ENCODE measurements around the gene MORN5. TPM values are rescaled to one million over a fixed set of nuclear protein-coding genes. Genes with fewer than 3 reads are reported as not detected.

Gene MORN5
- total and polyA plus RNA-seq, 4 donors, result not detected

- TF ChIP-seq, protein P1, sequence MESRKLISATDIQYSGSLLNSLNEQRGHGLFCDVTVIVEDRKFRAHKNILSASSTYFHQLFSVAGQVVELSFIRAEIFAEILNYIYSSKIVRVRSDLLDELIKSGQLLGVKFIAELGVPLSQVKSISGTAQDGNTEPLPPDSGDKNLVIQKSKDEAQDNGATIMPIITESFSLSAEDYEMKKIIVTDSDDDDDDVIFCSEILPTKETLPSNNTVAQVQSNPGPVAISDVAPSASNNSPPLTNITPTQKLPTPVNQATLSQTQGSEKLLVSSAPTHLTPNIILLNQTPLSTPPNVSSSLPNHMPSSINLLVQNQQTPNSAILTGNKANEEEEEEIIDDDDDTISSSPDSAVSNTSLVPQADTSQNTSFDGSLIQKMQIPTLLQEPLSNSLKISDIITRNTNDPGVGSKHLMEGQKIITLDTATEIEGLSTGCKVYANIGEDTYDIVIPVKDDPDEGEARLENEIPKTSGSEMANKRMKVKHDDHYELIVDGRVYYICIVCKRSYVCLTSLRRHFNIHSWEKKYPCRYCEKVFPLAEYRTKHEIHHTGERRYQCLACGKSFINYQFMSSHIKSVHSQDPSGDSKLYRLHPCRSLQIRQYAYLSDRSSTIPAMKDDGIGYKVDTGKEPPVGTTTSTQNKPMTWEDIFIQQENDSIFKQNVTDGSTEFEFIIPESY (IDR thresholded peaks at IDR 0.05), result no peak
- TF ChIP-seq, protein P2, sequence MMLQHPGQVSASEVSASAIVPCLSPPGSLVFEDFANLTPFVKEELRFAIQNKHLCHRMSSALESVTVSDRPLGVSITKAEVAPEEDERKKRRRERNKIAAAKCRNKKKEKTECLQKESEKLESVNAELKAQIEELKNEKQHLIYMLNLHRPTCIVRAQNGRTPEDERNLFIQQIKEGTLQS (IDR thresholded peaks at IDR 0.05), result no peak
- TF ChIP-seq FOXA1 (IDR thresholded peaks at IDR 0.05), result no peak
These were observed 54.8 kb downstream of the MORN5 start (continued) for GRCh38 chr9:122214507-122214906.

- H3K36me3 ChIP-seq (ENCODE audit: control insufficient read depth in 4 of 4, insufficient read depth in 3 of 4, low read depth in 1 of 4, low read length in 3 of 4), result no peaks in the 10 kb centered on the region
- DNase-seq (ENCODE audit: low spot score), result no peak
- TF ChIP-seq, protein P3, sequence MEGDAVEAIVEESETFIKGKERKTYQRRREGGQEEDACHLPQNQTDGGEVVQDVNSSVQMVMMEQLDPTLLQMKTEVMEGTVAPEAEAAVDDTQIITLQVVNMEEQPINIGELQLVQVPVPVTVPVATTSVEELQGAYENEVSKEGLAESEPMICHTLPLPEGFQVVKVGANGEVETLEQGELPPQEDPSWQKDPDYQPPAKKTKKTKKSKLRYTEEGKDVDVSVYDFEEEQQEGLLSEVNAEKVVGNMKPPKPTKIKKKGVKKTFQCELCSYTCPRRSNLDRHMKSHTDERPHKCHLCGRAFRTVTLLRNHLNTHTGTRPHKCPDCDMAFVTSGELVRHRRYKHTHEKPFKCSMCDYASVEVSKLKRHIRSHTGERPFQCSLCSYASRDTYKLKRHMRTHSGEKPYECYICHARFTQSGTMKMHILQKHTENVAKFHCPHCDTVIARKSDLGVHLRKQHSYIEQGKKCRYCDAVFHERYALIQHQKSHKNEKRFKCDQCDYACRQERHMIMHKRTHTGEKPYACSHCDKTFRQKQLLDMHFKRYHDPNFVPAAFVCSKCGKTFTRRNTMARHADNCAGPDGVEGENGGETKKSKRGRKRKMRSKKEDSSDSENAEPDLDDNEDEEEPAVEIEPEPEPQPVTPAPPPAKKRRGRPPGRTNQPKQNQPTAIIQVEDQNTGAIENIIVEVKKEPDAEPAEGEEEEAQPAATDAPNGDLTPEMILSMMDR (IDR thresholded peaks at IDR 0.05; ENCODE audit: low read depth, low read length, missing input control), result no peak
- H3K9ac ChIP-seq (ENCODE audit: low read depth in 1 of 2, low read length in 2 of 2), result no peak overlapping the region
- peaks cover 0 to 2% (median 0%) of the 10 kb centered on the region in 4 donors for H3K9me3 ChIP-seq (ENCODE audit: control insufficient read depth in 4 of 4, low read length in 3 of 4)
- no peak overlapping the region for H3K4me3 ChIP-seq (ENCODE audit: low read depth in 1 of 3, low read length in 3 of 3)
- no peak overlapping the region for H3K27ac ChIP-seq (ENCODE audit: low read depth in 1 of 2, low read length in 2 of 2)
- peaks cover 0 to 31% (median 16%) of the 10 kb centered on the region in 4 donors for H3K27me3 ChIP-seq (ENCODE audit: control insufficient read depth in 4 of 4, insufficient read depth in 4 of 4, low read length in 3 of 4)
- peaks cover 6 to 22% (median 18%) of the 10 kb centered on the region in 4 donors for H3K4me1 ChIP-seq (ENCODE audit: control insufficient read depth in 4 of 4, insufficient read depth in 4 of 4, low read length in 3 of 4)
- WGBS, result 88% methylated on average over 1 of the region's 1 CpG
These were observed 56.0 kb downstream of the MORN5 start for GRCh38 chr9:122215663-122216062.

DNA sequence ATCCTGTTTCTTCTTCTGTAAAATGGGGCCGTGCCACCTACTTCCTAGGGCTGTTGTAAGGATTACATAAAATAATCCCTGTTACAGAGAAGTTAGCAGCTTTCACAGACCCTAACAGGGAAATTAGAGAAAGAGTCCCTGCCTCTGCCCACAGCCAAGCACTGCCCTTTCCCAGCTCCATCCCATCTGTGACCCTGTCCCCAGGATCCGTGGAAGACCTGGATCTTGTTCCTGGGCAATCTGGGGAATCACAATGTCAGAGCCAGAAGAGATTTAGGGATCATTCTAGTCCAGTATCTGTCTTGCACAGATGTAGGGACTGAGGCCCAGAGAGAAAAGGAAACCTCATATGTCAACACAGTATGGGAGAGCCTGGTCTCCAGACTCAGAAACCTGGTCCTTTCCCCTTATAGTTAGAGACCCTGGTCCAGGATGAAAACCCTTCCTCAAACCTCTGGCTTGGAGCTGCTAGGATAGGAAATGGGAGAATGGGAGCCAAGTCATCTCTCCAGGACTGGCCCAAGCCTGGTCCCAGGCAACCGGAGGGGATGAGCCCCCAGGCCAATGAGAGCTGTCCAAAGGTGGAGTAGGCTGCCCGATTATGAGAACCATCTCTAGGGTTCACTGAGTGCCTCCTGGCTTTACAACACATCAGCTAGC is 56.6 kb downstream of the MORN5 start:
- WGBS, result 53% methylated on average over 4 of the region's 4 CpGs
- Histone ChIP-seq H3K27me3 (ENCODE audit: control insufficient read depth in 4 of 4, insufficient read depth in 4 of 4, low read length in 3 of 4) (peaks cover 0 to 36% (median 16%) of the 10 kb centered on the region in 4 donors), H3K9ac (ENCODE audit: low read depth in 1 of 2, low read length in 2 of 2) (no peak overlapping the region), H3K27ac (ENCODE audit: low read depth in 1 of 2, low read length in 2 of 2) (no peak overlapping the region), H3K9me3 (ENCODE audit: control insufficient read depth in 4 of 4, low read length in 3 of 4) (peaks cover 0 to 2% (median 0%) of the 10 kb centered on the region in 4 donors), H3K36me3 (ENCODE audit: control insufficient read depth in 4 of 4, insufficient read depth in 3 of 4, low read depth in 1 of 4, low read length in 3 of 4) (no peaks in the 10 kb centered on the region), H3K4me3 (ENCODE audit: low read depth in 1 of 3, low read length in 3 of 3) (no peak overlapping the region), H3K4me1 (ENCODE audit: control insufficient read depth in 4 of 4, insufficient read depth in 4 of 4, low read length in 3 of 4) (peaks cover 6 to 22% (median 18%) of the 10 kb centered on the region in 4 donors)
- TF ChIP-seq RXRA (IDR thresholded peaks at IDR 0.05) (no peak), NR2F2 (IDR thresholded peaks at IDR 0.05) (no peak), FOXA1 (IDR thresholded peaks at IDR 0.05) (no peak), HNF4A (conservative IDR thresholded peaks at IDR 0.05) (no peak)
- TF ChIP-seq, protein P4, sequence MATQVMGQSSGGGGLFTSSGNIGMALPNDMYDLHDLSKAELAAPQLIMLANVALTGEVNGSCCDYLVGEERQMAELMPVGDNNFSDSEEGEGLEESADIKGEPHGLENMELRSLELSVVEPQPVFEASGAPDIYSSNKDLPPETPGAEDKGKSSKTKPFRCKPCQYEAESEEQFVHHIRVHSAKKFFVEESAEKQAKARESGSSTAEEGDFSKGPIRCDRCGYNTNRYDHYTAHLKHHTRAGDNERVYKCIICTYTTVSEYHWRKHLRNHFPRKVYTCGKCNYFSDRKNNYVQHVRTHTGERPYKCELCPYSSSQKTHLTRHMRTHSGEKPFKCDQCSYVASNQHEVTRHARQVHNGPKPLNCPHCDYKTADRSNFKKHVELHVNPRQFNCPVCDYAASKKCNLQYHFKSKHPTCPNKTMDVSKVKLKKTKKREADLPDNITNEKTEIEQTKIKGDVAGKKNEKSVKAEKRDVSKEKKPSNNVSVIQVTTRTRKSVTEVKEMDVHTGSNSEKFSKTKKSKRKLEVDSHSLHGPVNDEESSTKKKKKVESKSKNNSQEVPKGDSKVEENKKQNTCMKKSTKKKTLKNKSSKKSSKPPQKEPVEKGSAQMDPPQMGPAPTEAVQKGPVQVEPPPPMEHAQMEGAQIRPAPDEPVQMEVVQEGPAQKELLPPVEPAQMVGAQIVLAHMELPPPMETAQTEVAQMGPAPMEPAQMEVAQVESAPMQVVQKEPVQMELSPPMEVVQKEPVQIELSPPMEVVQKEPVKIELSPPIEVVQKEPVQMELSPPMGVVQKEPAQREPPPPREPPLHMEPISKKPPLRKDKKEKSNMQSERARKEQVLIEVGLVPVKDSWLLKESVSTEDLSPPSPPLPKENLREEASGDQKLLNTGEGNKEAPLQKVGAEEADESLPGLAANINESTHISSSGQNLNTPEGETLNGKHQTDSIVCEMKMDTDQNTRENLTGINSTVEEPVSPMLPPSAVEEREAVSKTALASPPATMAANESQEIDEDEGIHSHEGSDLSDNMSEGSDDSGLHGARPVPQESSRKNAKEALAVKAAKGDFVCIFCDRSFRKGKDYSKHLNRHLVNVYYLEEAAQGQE (IDR thresholded peaks at IDR 0.05), result no peak
- TF ChIP-seq, protein P3 (IDR thresholded peaks at IDR 0.05; ENCODE audit: low read depth, low read length, missing input control), result no peak
- DNase-seq (ENCODE audit: low spot score), result no peak

Data from liver (tissue), 9 donors.